ENCODE measurements around the gene PARN.
"Not testable (repeated sequence)": the region's sequence is repeated elsewhere in the genome, so short reads cannot be mapped to it uniquely, and the experiment has no call there.

PARN gene

GRCh38 chr16:14427371-14427948, 202.6 kb downstream of the PARN start:
- no peak for DNase-seq

- DNase-seq: no peak
Observed at GRCh38 chr16:14424595-14424994, 205.5 kb downstream of the PARN start.

- no peak for DNase-seq
Observed at GRCh38 chr16:14423344-14423743, 206.7 kb downstream of the PARN start.

DNA sequence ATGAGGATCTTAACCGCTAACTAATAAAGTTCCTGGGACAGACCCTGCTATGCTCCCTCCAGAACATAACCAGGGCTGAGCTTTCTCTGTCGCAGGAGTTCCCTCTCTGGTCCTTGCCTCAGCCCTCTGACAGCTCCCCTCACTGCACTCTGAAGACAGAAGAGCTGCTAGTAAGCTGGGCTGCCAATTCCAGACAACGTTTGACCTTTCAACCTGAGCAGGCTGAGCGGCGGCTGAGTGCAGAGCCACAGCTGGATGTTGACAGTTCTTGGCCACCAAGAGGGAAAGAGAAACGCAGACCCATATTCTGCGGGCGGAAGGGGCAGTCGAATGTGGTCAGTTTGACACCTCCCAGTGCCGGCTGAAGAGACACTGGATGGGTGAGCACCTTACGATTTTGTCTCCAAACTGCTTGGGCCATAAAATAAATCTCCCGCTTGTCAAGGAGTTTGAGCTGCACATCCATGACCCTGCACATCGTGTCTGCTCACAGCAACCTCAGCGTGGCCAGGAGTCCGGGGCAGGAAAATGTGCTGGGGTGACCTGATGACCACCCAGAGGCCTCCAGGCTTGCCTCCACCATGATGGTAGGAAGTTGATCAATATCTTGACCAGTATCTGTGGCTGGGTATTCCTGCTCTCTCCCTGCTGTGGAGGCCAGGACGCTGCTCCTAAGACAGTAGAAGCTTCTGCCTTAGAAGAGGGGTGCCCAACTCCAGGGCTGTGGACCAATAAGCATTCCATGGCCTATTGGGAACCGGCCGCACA, 209.2 kb downstream of the PARN start:
- no peak for DNase-seq

DNA sequence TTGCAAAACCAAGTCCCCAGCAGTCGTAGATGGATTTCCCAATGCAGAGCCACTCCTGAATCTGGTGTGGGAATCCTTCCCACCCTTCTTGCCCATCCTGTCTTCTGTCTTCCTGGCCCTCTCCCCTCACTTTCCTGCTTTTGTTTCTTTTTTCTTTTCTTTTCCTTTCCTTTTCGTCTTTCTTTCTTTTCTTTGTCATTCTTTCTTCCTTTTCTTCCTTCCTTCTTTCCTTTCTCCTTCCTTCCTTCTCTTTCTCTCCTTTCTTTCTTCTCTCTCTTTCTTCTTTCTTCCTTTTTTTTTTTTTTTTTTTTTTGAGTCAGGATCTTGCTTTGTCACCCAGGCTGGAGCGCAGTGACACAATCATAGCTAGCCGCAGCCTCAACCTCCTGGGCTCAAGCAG, 209.8 kb downstream of the PARN start:
- DNase-seq: not testable (repeated sequence)

GRCh38 chr16:14419817-14420216, 210.2 kb downstream of the PARN start:
- DNase-seq: no peak

DNA sequence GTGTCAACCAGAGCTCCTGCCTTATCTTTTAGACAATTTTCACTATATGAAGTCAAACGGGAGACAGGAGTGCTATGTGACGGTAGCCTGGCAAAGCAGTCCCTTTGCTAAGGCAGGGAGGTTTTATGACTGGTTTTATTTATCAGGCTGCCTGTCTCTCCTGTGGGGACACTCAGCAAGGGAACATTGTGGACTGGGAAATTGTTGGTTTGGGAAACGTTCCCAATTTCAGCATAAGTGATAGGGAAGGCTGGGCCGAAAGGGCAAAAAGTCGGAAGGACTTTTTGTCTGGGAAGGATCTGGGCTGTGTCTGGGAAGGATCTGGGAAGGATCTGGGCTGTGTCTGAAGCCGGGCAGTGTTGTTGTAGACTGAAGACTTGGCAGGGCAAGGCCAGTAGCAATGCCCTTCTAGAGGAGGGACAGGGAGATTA, 211.2 kb downstream of the PARN start:
- DNase-seq: no peak

DNA sequence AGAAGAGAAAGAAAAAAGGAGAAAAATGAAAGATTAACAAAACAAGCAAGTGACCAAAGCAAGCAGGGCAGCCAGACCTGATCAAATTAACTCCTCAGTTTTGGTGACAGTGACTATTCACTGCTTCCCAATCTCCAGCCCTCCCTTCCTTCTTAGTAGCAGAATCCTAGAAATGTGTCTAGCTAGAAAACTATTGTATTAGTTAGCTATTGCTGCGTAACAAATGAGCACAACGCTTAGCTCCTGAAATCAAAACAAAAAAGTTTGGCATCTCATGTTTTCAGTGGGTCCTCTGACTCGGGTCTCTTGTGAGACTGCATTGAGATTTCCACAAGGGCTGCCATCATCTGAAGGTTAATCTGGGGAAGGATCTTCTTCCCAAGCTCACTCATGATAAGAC, 213.9 kb downstream of the PARN start:
- DNase-seq: no peak

DNA sequence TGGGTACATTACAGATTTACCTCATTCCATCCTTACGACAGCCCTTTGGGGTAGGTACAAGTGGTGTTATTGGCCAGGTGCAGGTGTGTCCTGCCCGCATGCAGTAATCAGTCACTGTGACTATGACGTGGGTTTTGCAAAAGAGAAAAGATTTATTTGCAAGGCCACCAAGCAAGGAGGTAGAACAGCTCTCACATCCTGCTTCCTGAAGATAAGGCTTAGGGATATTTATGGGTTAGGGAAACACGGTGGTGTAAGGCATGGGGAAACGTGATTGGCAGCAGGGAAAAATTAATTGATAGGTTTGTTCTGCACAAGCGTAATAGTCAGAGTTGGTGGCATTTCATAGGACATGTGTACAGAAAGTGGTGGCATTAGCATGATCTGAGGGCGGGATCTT, 214.8 kb downstream of the PARN start:
- no peak for DNase-seq

GRCh38 chr16:14409563-14409962, 220.5 kb downstream of the PARN start:
- DNase-seq: no peak

DNA sequence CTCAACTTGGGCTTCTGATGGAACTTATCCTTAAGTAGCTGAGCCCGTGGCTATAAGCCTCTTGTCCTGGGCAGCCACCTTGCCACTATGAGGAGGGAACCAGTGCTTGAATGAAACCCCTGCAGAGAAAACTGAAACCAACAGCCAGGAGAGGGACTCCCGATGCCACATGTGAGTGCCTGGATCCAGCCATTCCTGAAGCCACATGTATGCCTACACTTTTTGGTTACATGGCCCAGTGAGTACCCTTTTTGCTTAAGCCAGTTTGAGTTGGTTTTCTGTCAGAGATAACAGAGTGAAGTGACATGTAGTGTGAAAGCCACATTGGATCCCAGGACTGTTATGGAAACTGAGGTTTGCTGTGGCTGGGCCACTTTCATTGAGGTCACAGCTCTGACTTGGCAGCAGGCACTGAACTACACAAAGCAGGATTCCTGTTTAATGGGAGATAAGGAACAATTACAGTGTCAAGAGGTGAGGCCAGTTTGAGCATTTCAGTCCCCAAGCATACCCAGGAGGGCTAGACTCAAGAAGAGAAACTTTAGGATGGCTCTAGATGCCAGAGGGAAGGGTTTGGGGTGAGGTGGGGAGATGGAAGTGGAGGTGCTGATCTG, 222.2 kb downstream of the PARN start:
- DNase-seq: no peak

DNA sequence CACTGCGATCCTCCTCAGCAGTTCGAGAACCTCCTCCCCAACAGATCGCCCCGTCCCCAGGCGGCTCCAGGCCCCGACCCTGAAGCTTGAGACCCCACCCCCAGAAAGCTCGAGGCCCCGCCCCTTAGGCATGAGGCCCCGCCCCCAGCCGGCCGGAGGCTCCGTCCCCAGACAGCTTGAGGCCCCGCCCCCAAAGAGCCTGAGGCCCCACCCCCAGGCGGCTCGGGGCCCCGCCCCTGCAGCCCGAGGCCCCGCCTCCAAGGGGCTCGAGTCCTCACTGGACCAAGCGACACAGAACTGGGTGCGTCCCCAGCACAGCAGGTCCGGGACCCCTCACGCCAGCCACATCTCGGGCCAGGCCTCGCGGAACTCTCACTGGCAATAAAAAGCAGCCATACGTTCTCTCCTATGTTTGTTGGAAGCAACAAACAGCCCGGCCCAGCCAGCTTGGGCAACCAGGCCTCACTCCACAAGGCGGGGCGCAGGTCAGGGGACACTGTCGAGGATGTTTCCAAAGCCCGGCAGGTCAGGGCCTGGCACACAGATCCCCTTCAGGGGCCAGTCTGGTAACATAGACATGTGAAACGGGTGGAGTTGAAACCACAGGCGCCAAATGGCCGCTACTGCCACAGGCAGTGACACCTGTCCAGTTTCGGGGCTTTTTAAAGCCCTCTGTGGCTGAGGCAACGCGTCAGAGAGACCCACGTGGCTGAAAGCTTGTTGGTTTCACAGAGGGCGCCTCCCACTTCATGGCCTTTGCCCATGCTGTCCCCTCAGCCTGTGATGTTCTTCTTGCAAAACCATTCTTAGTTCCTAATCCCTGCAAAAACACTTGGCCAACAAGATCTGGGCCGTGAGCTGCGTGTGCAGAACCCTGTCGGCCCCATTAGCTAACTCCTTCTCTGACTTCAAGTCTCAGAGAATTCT, 224.2 kb downstream of the PARN start:
- peak; percentile 1 for DNase-seq

GRCh38 chr16:14403001-14403389, 227.1 kb downstream of the PARN start:
- not testable (repeated sequence) for DNase-seq

DNA sequence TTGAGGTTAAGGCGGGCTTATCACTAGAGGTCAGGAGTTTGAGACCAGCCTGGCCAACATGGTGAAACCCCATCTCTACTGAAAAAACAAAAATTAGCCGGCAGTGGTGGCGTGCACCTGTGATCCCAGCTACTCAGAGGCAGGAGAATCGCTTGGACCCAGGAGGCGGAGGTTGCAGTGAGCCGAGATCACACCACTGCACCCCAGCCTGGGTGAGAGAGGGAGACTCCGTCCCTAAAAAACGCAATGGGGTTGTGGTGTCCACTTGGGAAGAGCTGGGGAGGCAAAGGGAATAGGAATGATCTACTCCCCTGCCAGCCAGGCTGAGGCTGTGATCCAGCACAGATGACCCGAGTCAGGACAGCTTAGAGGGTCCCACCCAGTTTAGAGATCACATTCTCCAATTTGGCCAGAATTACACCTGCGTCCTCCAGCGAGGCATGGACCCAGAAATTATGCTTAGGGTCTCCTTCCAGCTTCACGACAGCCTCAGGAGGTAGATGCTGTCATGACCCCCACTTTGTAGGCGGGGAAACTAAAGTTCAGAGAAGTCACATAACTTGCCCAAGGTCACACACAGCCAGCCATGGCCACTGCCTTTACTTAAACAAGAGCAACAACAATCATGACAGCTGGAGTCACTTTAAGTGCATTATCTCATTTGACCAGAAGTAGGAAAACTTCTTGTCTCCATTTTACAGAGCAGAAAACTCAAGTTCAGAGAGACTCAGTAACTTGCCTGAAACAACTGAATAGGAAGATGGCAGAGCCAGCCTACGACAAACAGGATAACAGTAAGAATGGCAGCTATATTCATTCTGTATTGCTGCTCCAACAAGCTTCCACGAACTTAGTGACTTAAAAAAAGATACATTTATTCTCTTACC, 227.7 kb downstream of the PARN start:
- DNase-seq: not testable (repeated sequence)

DNA sequence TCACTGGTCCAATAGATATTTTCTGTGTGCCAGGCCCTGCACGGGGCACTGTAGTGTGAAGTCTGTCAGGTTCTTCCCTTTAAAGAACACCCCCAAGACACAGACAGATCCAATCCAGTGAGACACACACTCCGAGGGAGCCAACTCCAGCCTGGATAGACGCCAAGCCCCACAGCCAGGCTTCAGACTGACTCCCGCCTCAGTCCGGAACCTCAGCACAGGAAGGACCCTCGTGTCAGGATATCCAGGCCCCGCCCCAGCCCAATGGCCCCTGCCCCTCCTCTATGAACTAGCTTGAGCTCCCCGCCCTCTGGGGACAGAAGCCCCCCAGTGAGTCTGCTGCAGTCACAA, 228.4 kb downstream of the PARN start:
- not testable (repeated sequence) for DNase-seq

GRCh38 chr16:14400978-14401710, 228.9 kb downstream of the PARN start:
- not testable (repeated sequence) for DNase-seq

DNA sequence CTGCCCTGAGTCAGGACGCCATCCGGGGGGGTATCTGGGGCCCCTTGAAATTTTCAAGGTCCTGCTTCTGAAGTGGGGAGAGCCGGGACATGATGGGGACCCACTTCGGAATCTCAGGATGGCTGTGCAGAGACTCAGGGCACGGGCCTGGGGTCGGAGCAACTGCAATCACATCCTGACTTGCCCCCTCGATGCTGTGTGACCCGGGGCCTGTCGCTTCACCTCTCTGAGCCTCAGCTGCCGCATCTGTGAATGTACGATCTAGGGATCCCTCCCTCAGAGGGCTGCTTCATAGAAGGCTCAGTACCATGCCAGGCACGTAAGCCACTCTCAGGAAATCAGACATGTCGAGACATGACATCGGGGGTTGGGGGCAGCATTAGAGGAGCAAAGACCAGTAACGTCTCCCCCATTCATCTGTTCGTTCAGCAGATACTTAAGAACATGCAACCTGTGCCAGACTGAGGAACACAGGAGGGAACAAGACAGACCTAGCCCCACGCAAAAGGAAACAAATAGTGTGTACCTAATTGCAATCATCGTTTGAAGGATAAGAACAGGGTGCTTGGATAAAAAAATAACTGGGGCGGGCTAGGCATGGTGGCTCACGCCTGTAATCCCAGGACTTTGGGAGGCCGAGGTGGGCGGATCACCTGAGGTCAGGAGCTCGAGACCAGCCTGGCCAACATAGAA, 229.6 kb downstream of the PARN start:
- no peak for DNase-seq

DNA sequence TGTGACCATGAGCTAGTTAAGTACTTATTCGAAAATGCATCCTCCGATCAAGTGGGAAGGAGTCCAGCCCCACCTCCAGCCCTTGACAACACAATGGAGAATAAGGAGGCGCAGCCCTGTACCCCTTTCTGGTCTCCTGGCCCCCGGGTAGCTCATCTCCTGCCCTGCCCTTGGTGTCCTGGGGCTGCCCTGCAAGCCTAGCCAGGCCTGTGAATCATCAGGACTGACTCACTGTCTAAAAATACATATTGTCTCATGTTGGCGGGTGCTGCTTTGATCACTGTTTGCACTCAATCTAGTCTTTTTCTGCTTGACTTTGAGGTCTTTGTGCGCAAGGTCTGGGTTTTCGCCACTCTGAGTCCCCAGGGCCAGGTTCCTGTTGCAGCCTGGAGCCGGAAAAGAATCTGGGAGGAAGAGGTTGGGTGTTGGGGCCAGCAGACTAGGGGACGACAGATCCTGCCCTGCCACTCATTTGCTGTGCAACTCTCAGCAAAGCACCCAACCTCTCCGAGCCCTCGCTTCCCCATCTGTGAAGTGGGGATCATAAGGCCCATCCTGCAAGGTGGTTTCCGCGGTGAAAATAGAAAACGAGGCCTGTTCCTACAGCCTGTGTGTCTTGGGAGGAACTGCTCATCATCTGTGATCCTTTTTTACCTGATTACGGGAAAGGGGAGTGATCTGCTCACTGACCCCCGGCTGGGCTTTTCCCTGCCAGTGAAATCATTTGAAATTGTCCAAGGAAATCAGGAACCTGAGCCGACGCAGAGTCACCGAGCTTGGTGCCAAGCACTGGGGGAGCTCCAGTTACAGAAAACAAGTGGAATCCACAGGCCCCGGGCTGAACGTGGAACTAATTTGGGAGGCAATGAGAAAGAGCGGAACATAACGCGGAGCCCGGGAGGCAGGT, 230.4 kb downstream of the PARN start:
- DNase-seq: no peak

DNA sequence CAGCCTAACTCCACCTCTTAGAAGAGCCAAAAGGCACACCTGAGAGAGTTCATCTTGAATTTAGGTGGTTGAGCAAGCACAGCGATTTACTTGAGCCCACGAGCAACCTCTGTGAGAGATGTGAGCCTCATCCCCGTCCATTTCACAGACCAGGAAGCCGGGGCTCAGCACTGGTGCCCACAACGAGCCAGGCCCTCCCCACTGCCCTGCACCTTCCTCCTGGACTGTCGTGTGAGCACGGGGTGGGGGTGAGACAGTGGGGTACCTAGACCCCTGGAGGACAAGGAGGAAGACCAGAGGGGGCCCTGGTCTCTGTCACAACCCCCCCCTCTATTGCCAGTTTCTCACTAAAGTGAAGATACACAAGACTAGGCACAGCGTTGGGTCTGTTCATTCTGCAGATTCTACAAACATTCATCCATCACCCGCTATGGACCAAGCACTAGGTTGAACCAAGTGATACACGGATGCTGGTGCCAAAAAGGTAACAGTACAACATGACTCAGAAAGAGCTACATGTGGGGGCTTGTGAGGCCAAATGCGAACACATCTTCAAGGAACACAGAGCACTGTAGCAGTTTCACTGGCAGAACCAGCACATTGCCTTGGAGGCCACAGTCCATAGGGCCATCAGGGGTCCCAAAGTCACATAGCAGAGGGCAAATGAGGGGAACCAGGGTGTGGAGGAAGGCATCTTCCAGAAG, 231.9 kb downstream of the PARN start:
- no peak for DNase-seq

All from CD4-positive, alpha-beta T cell treated with Interleukin-10 for 1 hour (primary cell).